Natural killer cell treated with Interleukin-12 subunit alpha and Interleukin-12 subunit beta and Interleukin-15 and Interleukin-18, amount 100 ng/mL, for 72 hours (primary cell): ENCODE results near the gene ARRDC1. TPM values are rescaled to one million over a fixed set of nuclear protein-coding genes. Genes with fewer than 3 reads are reported as not detected.
"Not testable (repeated sequence)": the region's sequence is repeated elsewhere in the genome, so short reads cannot be mapped to it uniquely, and the experiment has no call there.

ENCODE experiments used
- ATAC-seq, 2 donors: fragments of 150-1000 bp; cut with Tn5 transposase in 1 of 2; sonication (Bioruptor Pico), chemical (Tn5 transposase) in 1 of 2; 2 replicates each; pipeline ENCODE4 v1.10.0; 2021
- DNase-seq: peaks from one replicate; pipeline ENCODE4 v3.0.0; 2022; ENCODE audit warnings: low spot score
- H3K27ac Mint-ChIP-seq, 2 donors: 1 replicate in 1 of 2; 2 replicates in 1 of 2; pipeline ENCODE4 v1.8.0; 2022; ENCODE audit warnings: mixed read lengths in 2 of 2, mild to moderate bottlenecking in 1 of 2, moderate library complexity in 1 of 2
- H3K27me3 Mint-ChIP-seq, 2 donors: 1 replicate in 1 of 2; 2 replicates in 1 of 2; pipeline ENCODE4 v1.8.0; 2022; ENCODE audit warnings: mixed read lengths in 2 of 2
- H3K36me3 Mint-ChIP-seq: one replicate; pipeline ENCODE4 v1.8.0; 2022; ENCODE audit warnings: mixed read lengths
- H3K4me1 Mint-ChIP-seq, 2 donors: 1 replicate in 1 of 2; 2 replicates in 1 of 2; pipeline ENCODE4 v1.8.0; 2022; ENCODE audit warnings: low read depth in 2 of 2, mixed read lengths in 2 of 2, mild to moderate bottlenecking in 1 of 2
- H3K4me3 Mint-ChIP-seq: one replicate; pipeline ENCODE4 v1.8.0; 2022; ENCODE audit warnings: mixed read lengths
- H3K9me3 Mint-ChIP-seq: 2 replicates; pipeline ENCODE4 v1.8.0; 2022; ENCODE audit warnings: mixed read lengths
- total RNA-seq, 2 donors: library from RNA; stranded (reverse); gene quantifications; one replicate each; pipeline ENCODE4 v1.2.3, GENCODE V29; 2022

ARRDC1 gene
- total RNA-seq = 10 to 100 TPM; 56.6 to 64.7 TPM

- Mint-ChIP-seq H3K27ac (peak within 1 kb of the TSS; percentile 18 to 76), H3K4me3 (peak within 1 kb of the TSS; percentile 79), H3K27me3 (no peaks in the 10 kb centered on the region), H3K4me1 (peaks cover 17 to 23% of the 10 kb centered on the region in 2 donors), H3K36me3 (no peaks in the 10 kb centered on the region), H3K9me3 (no peaks in the 10 kb centered on the region)
- ATAC-seq (peak; percentile 93 to 95), DNase-seq (peak; percentile 97)
Measured at GRCh38 chr9:137605121-137606004, at the start of gene ARRDC1. TSS of gene ARRDC1 (plus strand) at chr9:137605686. CDS start at chr9:137605718, 32 bp downstream.

GRCh38 chr9:137556069-137556838, 49.2 kb upstream of the ARRDC1 start:
- peaks cover 5 to 12% of the 10 kb centered on the region in 2 donors for H3K4me1 Mint-ChIP-seq
- H3K27ac Mint-ChIP-seq = no peak overlapping the region
- DNase-seq (no peak), ATAC-seq (no peak)
- H3K4me3 Mint-ChIP-seq = no peak overlapping the region
- H3K36me3 Mint-ChIP-seq = peaks cover 14% of the 10 kb centered on the region
- H3K9me3 Mint-ChIP-seq = no peaks in the 10 kb centered on the region
- no peaks in the 10 kb centered on the region for H3K27me3 Mint-ChIP-seq

- Mint-ChIP-seq H3K27ac (no peak overlapping the region), H3K4me1 (peaks cover 0 to 10% of the 10 kb centered on the region in 2 donors), H3K36me3 (peaks cover 14% of the 10 kb centered on the region), H3K27me3 (no peaks in the 10 kb centered on the region), H3K9me3 (no peaks in the 10 kb centered on the region), H3K4me3 (no peak overlapping the region)
- DNase-seq (no peak), ATAC-seq (no peak)
Measured at GRCh38 chr9:137558127-137558526, 47.4 kb upstream of the ARRDC1 start.

GRCh38 chr9:137564134-137564533, 41.4 kb upstream of the ARRDC1 start:
- H3K27me3 Mint-ChIP-seq = no peaks in the 10 kb centered on the region
- DNase-seq (no peak), ATAC-seq (no peak)
- H3K36me3 Mint-ChIP-seq = peaks cover 13% of the 10 kb centered on the region
- no peak overlapping the region for H3K4me3 Mint-ChIP-seq
- H3K27ac Mint-ChIP-seq = peak overlapping the region in 1 of 2 donors; percentile 47
- peaks cover 0 to 14% of the 10 kb centered on the region in 2 donors for H3K4me1 Mint-ChIP-seq
- H3K9me3 Mint-ChIP-seq = no peaks in the 10 kb centered on the region

GRCh38 chr9:137564817-137565411, 40.6 kb upstream of the ARRDC1 start:
- Mint-ChIP-seq H3K36me3 (peaks cover 8% of the 10 kb centered on the region), H3K27ac (peak overlapping the region in 1 of 2 donors; percentile 47), H3K27me3 (no peaks in the 10 kb centered on the region), H3K9me3 (no peaks in the 10 kb centered on the region), H3K4me1 (peaks cover 0 to 18% of the 10 kb centered on the region in 2 donors), H3K4me3 (no peak overlapping the region)
- ATAC-seq (peak; percentile 36 to 51), DNase-seq (no peak)

GRCh38 chr9:137568445-137568844, 37.0 kb upstream of the ARRDC1 start:
- not testable (repeated sequence) for H3K27me3 Mint-ChIP-seq, H3K27ac Mint-ChIP-seq, DNase-seq, ATAC-seq, H3K4me3 Mint-ChIP-seq, H3K9me3 Mint-ChIP-seq
- Mint-ChIP-seq H3K36me3 (peaks cover 23% of the 10 kb centered on the region), H3K4me1 (peaks cover 9 to 22% of the 10 kb centered on the region in 2 donors)

- DNase-seq = no peak
- Mint-ChIP-seq H3K27ac (no peak overlapping the region), H3K4me3 (no peak overlapping the region), H3K36me3 (peaks cover 18% of the 10 kb centered on the region), H3K4me1 (peaks cover 9 to 18% of the 10 kb centered on the region in 2 donors), H3K9me3 (no peaks in the 10 kb centered on the region), H3K27me3 (no peaks in the 10 kb centered on the region)
- ATAC-seq = no peak
Measured at GRCh38 chr9:137569609-137570203, 35.8 kb upstream of the ARRDC1 start.

- Mint-ChIP-seq H3K36me3 (peaks cover 24% of the 10 kb centered on the region), H3K4me1 (peaks cover 16 to 27% of the 10 kb centered on the region in 2 donors), H3K4me3 (no peak overlapping the region), H3K9me3 (no peaks in the 10 kb centered on the region), H3K27ac (no peak overlapping the region), H3K27me3 (no peaks in the 10 kb centered on the region)
- no peak for ATAC-seq
- no peak for DNase-seq
Measured at GRCh38 chr9:137570566-137570965, 34.9 kb upstream of the ARRDC1 start.

GRCh38 chr9:137574192-137574591, 31.3 kb upstream of the ARRDC1 start:
- no peak overlapping the region for H3K27ac Mint-ChIP-seq
- no peak for ATAC-seq
- peaks cover 35 to 38% of the 10 kb centered on the region in 2 donors for H3K4me1 Mint-ChIP-seq
- H3K27me3 Mint-ChIP-seq = no peaks in the 10 kb centered on the region
- DNase-seq = no peak
- no peak overlapping the region for H3K4me3 Mint-ChIP-seq
- peaks cover 28% of the 10 kb centered on the region for H3K36me3 Mint-ChIP-seq
- no peaks in the 10 kb centered on the region for H3K9me3 Mint-ChIP-seq

GRCh38 chr9:137575364-137575715, 30.1 kb upstream of the ARRDC1 start:
- peaks cover 32 to 33% of the 10 kb centered on the region in 2 donors for H3K4me1 Mint-ChIP-seq
- ATAC-seq = no peak
- H3K36me3 Mint-ChIP-seq = peaks cover 27% of the 10 kb centered on the region
- no peaks in the 10 kb centered on the region for H3K9me3 Mint-ChIP-seq
- DNase-seq = no peak
- peak overlapping the region; percentile 9 to 75 for H3K27ac Mint-ChIP-seq
- H3K27me3 Mint-ChIP-seq = no peaks in the 10 kb centered on the region
- H3K4me3 Mint-ChIP-seq = no peak overlapping the region

GRCh38 chr9:137575716-137576411, 29.6 kb upstream of the ARRDC1 start:
- Mint-ChIP-seq H3K4me3 (peak overlapping the region; percentile 66), H3K27me3 (no peaks in the 10 kb centered on the region), H3K9me3 (no peaks in the 10 kb centered on the region), H3K36me3 (peaks cover 22% of the 10 kb centered on the region), H3K4me1 (peaks cover 27 to 28% of the 10 kb centered on the region in 2 donors), H3K27ac (peak overlapping the region; percentile 9 to 75)
- ATAC-seq (no peak), DNase-seq (no peak)

GRCh38 chr9:137578518-137579258, 26.8 kb upstream of the ARRDC1 start, which contains the start of gene DPH7:
TSS of gene DPH7 (minus strand) at chr9:137578925. CDS start at chr9:137578777, 148 bp downstream.
- peak; percentile 98 for DNase-seq
- H3K36me3 Mint-ChIP-seq = peaks cover 10% of the 10 kb centered on the region
- no peaks in the 10 kb centered on the region for H3K27me3 Mint-ChIP-seq
- H3K9me3 Mint-ChIP-seq = no peaks in the 10 kb centered on the region
- peak; percentile 99 for ATAC-seq
- peak within 1 kb of the TSS; percentile 83 for H3K4me3 Mint-ChIP-seq
- peaks cover 27% of the 10 kb centered on the region in 2 donors for H3K4me1 Mint-ChIP-seq
- peak within 1 kb of the TSS in 1 of 2 donors; percentile 59 for H3K27ac Mint-ChIP-seq
